Thyroid gland (tissue), 4 donors: ENCODE measurements around the gene TOR3A. TPM values are rescaled to one million over a fixed set of nuclear protein-coding genes. Genes with fewer than 3 reads are reported as not detected.
"Not testable (repeated sequence)": the region's sequence is repeated elsewhere in the genome, so short reads cannot be mapped to it uniquely, and the experiment has no call there.

Experiments used
- DNase-seq, 2 donors: peaks; one replicate each; pipeline ENCODE4 v3.0.0-alpha.2; 2019
- H3K27ac ChIP-seq, 3 donors: fragments of 200-600 bp; sonication (generic); 1 replicate in 2 of 3; 2 replicates in 1 of 3; pipeline ENCODE4 v1.5.1; 2016 to 2019; ENCODE audit warnings: mild to moderate bottlenecking in 1 of 3, moderate library complexity in 1 of 3
- H3K27me3 ChIP-seq: fragments of 200-600 bp; sonication (generic); one replicate; pipeline ENCODE4 v1.5.1; 2019
- H3K36me3 ChIP-seq, 2 donors: fragments of 200-600 bp; sonication (generic); one replicate each; pipeline ENCODE4 v1.5.1; 2016 to 2019
- H3K4me1 ChIP-seq, 2 donors: fragments of 200-600 bp; sonication (generic); one replicate each; pipeline ENCODE4 v1.5.1; 2017 to 2019
- H3K4me3 ChIP-seq, 3 donors: fragments of 200-600 bp; sonication (generic); replicated peaks in 1 of 3; 1 replicate in 2 of 3; 2 replicates in 1 of 3; pipeline ENCODE4 v1.5.1; 2016; ENCODE audit warnings: mild to moderate bottlenecking in 1 of 3
- H3K9me3 ChIP-seq: fragments of 200-600 bp; sonication (generic); one replicate; pipeline ENCODE4 v1.5.1; 2017
- CTCF ChIP-seq, 6 experiments: fragments of 200-600 bp in 3 of 6; fragments of 450-650 bp in 3 of 6; sonication (generic) in 3 of 6; IDR thresholded peaks; one replicate each; pipeline ENCODE4 v1.5.1; 2016 to 2019; ENCODE audit warnings: antibody characterized with exemption in 6 of 6, mild to moderate bottlenecking in 2 of 6, inconsistent platforms in 1 of 6, moderate library complexity in 1 of 6
- POLR2A ChIP-seq, 2 donors: fragments of 450-650 bp; IDR thresholded peaks; one replicate each; pipeline ENCODE4 v1.6.1; 2017; ENCODE audit warnings: antibody characterized with exemption in 2 of 2, mild to moderate bottlenecking in 2 of 2, moderate library complexity in 1 of 2
- WGBS, 2 donors: methylation state at CpG; one replicate each; pipeline ENCODE4 v1.1.5; 2017; 5-methylcytosine and 5-hydroxymethylcytosine counted together
- intact Hi-C: fragments of 100-400 bp; cut with DNase I; formaldehyde crosslinking; loops from one replicate; pipeline ENCODE4 v1.15.1; 2023
- total RNA-seq, 4 donors: library from RNA; depleted of rRNA; stranded (reverse); fragments of >200 nt; gene quantifications; one replicate each; pipeline ENCODE4 v1.2.3, GENCODE V29; 2016

Gene TOR3A
- total RNA-seq = 10 to 100 TPM; 30.0 to 57.4 (median 45.2) TPM

GRCh38 chr1:179081687-179082332 is at the start of gene TOR3A:
TSS of gene TOR3A (plus strand) at chr1:179082070. CDS start at chr1:179082129, 59 bp downstream.
- Histone ChIP-seq H3K27me3 (no peaks in the 10 kb centered on the region), H3K27ac (peak within 1 kb of the TSS; percentile 76 to 83 (median 80)), H3K4me1 (peaks cover 13 to 15% of the 10 kb centered on the region in 2 donors), H3K9me3 (no peaks in the 10 kb centered on the region), H3K36me3 (peaks cover 0 to 3% of the 10 kb centered on the region in 2 donors), H3K4me3 (peak within 1 kb of the TSS; percentile 58 to 99 (median 84))
- DNase-seq = peak; percentile 97
- TF ChIP-seq CTCF (IDR thresholded peaks at IDR 0.05) (no peak), POLR2A (IDR thresholded peaks at IDR 0.05) (peak in 1 of 2 donors; percentile 91)
- WGBS, 2 donors = 0% methylated on average over 5 to 8 of the region's 51 CpGs
- intact Hi-C loops = loop anchor here (5.0 kb wide), 1 partner anchor 285 kb away; the partner anchor contains the start of gene AXDND1

- Histone ChIP-seq H3K4me3 (no peak overlapping the region), H3K27me3 (no peaks in the 10 kb centered on the region), H3K9me3 (no peaks in the 10 kb centered on the region), H3K4me1 (peaks cover 5 to 10% of the 10 kb centered on the region in 2 donors), H3K36me3 (no peaks in the 10 kb centered on the region), H3K27ac (no peak overlapping the region)
- 67 to 86% methylated on average over 1 of the region's 1 CpG for WGBS, 2 donors
- TF ChIP-seq POLR2A (IDR thresholded peaks at IDR 0.05) (no peak), CTCF (IDR thresholded peaks at IDR 0.05) (no peak)
- DNase-seq = no peak
- intact Hi-C loops = no loop called here
These were observed 47.1 kb upstream of the TOR3A start for GRCh38 chr1:179034720-179035119.

GRCh38 chr1:179036844-179037465 is 44.9 kb upstream of the TOR3A start:
- peaks cover 5 to 10% of the 10 kb centered on the region in 2 donors for H3K4me1 ChIP-seq
- DNase-seq = no peak
- no peaks in the 10 kb centered on the region for H3K9me3 ChIP-seq
- WGBS, 2 donors = 82 to 87% methylated on average over 2 of the region's 2 CpGs
- H3K27ac ChIP-seq = no peak overlapping the region
- no peaks in the 10 kb centered on the region for H3K36me3 ChIP-seq
- intact Hi-C loops = no loop called here
- no peaks in the 10 kb centered on the region for H3K27me3 ChIP-seq
- H3K4me3 ChIP-seq = no peak overlapping the region
- no peak for TF ChIP-seq CTCF (IDR thresholded peaks at IDR 0.05)
- no peak for TF ChIP-seq POLR2A (IDR thresholded peaks at IDR 0.05)

- 37 to 52% methylated on average over 1 of the region's 1 CpG for WGBS, 2 donors
- H3K4me1 ChIP-seq = peaks cover 5 to 10% of the 10 kb centered on the region in 2 donors
- no peaks in the 10 kb centered on the region for H3K36me3 ChIP-seq
- H3K9me3 ChIP-seq = no peaks in the 10 kb centered on the region
- no peaks in the 10 kb centered on the region for H3K27me3 ChIP-seq
- no peak for DNase-seq
- TF ChIP-seq POLR2A (IDR thresholded peaks at IDR 0.05) (no peak), CTCF (IDR thresholded peaks at IDR 0.05) (no peak)
- no peak overlapping the region for H3K4me3 ChIP-seq
- intact Hi-C loops = no loop called here
- H3K27ac ChIP-seq = no peak overlapping the region
These were observed 43.2 kb upstream of the TOR3A start for GRCh38 chr1:179038528-179039281.

GRCh38 chr1:179039502-179040174 is 42.2 kb upstream of the TOR3A start:
- H3K9me3 ChIP-seq, H3K27me3 ChIP-seq, H3K27ac ChIP-seq, DNase-seq, H3K4me3 ChIP-seq, H3K36me3 ChIP-seq, H3K4me1 ChIP-seq, intact Hi-C loops: not testable (repeated sequence)
- 81 to 92% methylated on average over 7 to 9 of the region's 9 CpGs for WGBS, 2 donors

GRCh38 chr1:179040175-179040551 is 41.7 kb upstream of the TOR3A start:
- H3K4me1 ChIP-seq, H3K36me3 ChIP-seq, H3K27me3 ChIP-seq, H3K9me3 ChIP-seq, H3K27ac ChIP-seq, intact Hi-C loops, H3K4me3 ChIP-seq, DNase-seq: not testable (repeated sequence)
- WGBS, 2 donors = 96 to 98% methylated on average over 7 of the region's 27 CpGs
